ENCODE measurements around the gene ZNFX1. TPM values are rescaled to one million over a fixed set of nuclear protein-coding genes. Genes with fewer than 3 reads are reported as not detected.
A peak's percentile ranks its signal among the peaks of the same experiment; 100 is the strongest.

The ZNFX1 gene
- total RNA-seq (2014; rRNA removed; shearing (Covaris generic)): 19.8 and 20.1 TPM in 2 replicates

GRCh38 chr20:49278036-49278817 is at the start of gene ZNFX1:
ZNFX1 (minus strand) TSS chr20:49278057; CDS start chr20:49275839, 2,218 bp downstream.

GRCh38 chr20:49219091-49219923 is 58.5 kb downstream of the ZNFX1 start, which contains the start of gene DDX27:
DDX27 (plus strand) TSS chr20:49219416; CDS start chr20:49219449, 33 bp downstream.

Small RNAs within 50 kb of the gene (small RNA-seq; reads per million reads assigned to genes)
- 11,542 reads per million, percentile 100 among the genes with 10 or more reads in this experiment for gene SNORD12B
- 2,507 reads per million, percentile 99 among the genes with 10 or more reads in this experiment for gene SNORD12C

Other genes starting within 250 kb of the ZNFX1 start
- gene CSE1L, start 231.7 kb downstream of the ZNFX1 start, total RNA-seq (2014; rRNA removed; shearing (Covaris generic)): 147 TPM in 2 replicates
- 69.0 and 70.2 TPM in 2 replicates for gene STAU1, start 89.7 kb downstream of the ZNFX1 start, total RNA-seq (2014; rRNA removed; shearing (Covaris generic))
- 82.5 and 84.0 TPM in 2 replicates for gene DDX27, start 58.6 kb downstream of the ZNFX1 start, total RNA-seq (2014; rRNA removed; shearing (Covaris generic))
- gene KCNB1, start 204.6 kb upstream of the ZNFX1 start, total RNA-seq (2014; rRNA removed; shearing (Covaris generic)): not detected in 2 replicates

Data from A375 (cell line).